IPS DF 6.9 (cell line): ENCODE results near the gene MEGF11.

Source experiments
- DNase-seq: peaks from one replicate; pipeline ENCODE4 v3.0.0-alpha.2; 2013; ENCODE audit warnings: low read depth, low spot score
- H3K27ac ChIP-seq: one replicate; pipeline ENCODE4 v1.5.1; 2013; ENCODE audit warnings: low read length, control low read depth
- H3K27me3 ChIP-seq: 2 replicates; pipeline ENCODE4 v1.6.1; 2013; ENCODE audit warnings: mild to moderate bottlenecking, low read length; ENCODE audit not compliant: control insufficient read depth, insufficient read depth
- H3K36me3 ChIP-seq: 2 replicates; pipeline ENCODE4 v1.6.1; 2013; ENCODE audit warnings: low read length; ENCODE audit not compliant: control insufficient read depth, insufficient read depth
- H3K4me1 ChIP-seq: 2 replicates; pipeline ENCODE4 v1.6.1; 2013; ENCODE audit warnings: low read length; ENCODE audit not compliant: control insufficient read depth, insufficient read depth
- H3K4me3 ChIP-seq: 2 replicates; pipeline ENCODE4 v1.5.1; 2013; ENCODE audit warnings: mild to moderate bottlenecking, low read length
- H3K9me3 ChIP-seq: 2 replicates; pipeline ENCODE4 v1.6.1; 2013; ENCODE audit warnings: low read length, inconsistent platforms; ENCODE audit not compliant: control insufficient read depth, insufficient read depth
- WGBS: extraction: QIAGEN DNeasy Blood & Tissue Kit; methylation state at CpG from one replicate; pipeline ENCODE4 v1.1.7; 2013; ENCODE audit warnings: mixed read lengths, missing lambda C conversion rate; ENCODE audit not compliant: insufficient read length, insufficient coverage; 5-methylcytosine and 5-hydroxymethylcytosine counted together

MEGF11 gene

DNA sequence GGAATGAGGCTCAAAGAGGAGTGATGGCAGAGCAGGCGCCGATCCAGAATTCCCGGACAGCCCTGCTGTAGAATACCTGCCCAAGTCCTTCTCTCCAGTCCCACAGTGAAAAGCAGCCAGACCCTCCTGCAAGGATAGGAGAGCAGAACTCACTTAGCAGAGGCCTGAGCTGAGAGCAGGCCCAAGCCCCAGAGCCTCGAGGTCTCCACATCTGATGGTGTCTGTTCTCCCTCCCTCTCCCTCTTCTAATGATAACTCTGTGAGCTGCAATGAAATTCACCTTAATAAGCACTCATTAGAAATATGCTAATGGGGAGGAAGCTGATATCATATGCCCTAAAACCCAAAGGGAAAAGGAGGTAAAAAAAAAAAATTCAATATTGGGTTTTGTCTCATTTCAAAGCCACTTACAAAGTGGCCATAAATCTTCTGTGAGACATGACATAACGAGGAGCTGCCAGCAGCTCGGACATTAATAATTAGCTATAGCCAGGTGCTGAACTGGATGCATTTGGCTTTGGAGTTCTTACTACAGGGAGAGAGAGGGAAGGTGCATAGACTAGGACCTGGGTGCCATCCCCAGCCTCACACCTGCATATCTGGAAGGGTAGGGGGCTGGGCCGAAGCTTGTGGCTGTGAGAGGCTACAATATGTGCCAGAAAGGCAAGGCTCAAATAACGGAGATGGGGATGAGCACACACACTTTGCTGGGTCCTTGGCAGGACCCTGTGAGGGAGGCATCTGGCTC, 108.4 kb downstream of the MEGF11 start:
- Histone ChIP-seq H3K27ac (no peak overlapping the region), H3K4me3 (no peak overlapping the region), H3K9me3 (no peaks in the 10 kb centered on the region), H3K4me1 (no peaks in the 10 kb centered on the region; the same call in 1 of the 2 replicates), H3K36me3 (no peaks in the 10 kb centered on the region), H3K27me3 (no peaks in the 10 kb centered on the region)
- DNase-seq: no peak
- WGBS: no CpG with 5 or more reads among the region's 8 CpGs

DNA sequence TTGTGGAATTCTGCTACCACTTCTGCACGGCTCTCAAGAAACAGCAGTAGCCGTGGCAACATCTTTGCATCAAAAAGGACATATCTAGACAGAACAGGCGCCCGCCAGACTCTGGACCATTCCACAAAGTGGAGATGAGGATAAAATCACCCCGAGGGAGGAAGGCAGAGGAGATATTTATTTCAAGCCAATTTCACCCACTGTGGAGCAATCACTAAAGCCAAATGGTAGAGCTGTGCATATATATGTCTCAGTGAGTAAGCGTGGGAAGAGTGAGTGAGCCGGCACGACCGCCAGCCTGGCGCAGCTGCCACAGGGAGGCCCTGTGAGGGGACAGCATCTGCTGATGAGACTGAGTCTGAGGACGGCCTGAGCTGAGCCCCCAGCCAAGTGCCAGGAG, 111.3 kb downstream of the MEGF11 start:
- H3K27ac ChIP-seq: no peak overlapping the region
- H3K9me3 ChIP-seq: no peaks in the 10 kb centered on the region
- H3K4me1 ChIP-seq: no peaks in the 10 kb centered on the region; the same call in 1 of the 2 replicates
- no CpG with 5 or more reads among the region's 11 CpGs for WGBS
- no peaks in the 10 kb centered on the region for H3K27me3 ChIP-seq
- no peaks in the 10 kb centered on the region for H3K36me3 ChIP-seq
- no peak overlapping the region for H3K4me3 ChIP-seq
- no peak for DNase-seq

DNA sequence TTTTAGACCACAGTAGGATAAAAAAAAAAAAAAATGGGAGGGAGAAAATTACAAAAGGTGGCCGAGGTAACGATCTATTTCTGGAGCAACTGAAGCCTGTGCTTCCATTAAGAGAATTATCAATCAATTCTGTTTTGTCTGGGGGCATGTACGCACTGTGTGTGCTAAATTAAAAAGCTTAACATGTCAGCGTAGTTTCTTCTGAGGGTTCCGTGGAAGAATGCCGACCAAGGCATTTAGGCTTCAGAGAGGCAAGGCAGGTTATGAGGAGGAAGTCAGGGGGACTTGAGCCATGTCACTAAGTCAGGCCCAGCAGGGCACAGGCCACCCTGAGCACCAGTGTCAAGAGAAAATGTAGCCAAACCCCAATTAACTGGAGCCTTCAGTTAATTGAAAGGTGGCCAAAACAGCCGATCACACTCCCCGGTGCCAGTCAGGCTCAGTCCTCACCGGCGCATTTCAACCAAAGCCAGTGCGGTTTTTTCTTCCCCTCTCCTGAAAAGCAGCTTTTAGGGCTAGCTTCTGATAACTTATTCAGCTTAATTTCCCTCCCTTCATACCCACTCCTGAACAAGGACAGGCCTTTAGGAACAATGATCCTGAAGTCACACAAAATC, 113.9 kb downstream of the MEGF11 start:
- no peaks in the 10 kb centered on the region for H3K36me3 ChIP-seq
- WGBS: no CpG with 5 or more reads among the region's 11 CpGs
- H3K27ac ChIP-seq: no peak overlapping the region
- no peaks in the 10 kb centered on the region for H3K27me3 ChIP-seq
- no peak for DNase-seq
- no peak overlapping the region for H3K4me3 ChIP-seq
- H3K9me3 ChIP-seq: no peaks in the 10 kb centered on the region
- H3K4me1 ChIP-seq: no peaks in the 10 kb centered on the region; the same call in 1 of the 2 replicates

DNA sequence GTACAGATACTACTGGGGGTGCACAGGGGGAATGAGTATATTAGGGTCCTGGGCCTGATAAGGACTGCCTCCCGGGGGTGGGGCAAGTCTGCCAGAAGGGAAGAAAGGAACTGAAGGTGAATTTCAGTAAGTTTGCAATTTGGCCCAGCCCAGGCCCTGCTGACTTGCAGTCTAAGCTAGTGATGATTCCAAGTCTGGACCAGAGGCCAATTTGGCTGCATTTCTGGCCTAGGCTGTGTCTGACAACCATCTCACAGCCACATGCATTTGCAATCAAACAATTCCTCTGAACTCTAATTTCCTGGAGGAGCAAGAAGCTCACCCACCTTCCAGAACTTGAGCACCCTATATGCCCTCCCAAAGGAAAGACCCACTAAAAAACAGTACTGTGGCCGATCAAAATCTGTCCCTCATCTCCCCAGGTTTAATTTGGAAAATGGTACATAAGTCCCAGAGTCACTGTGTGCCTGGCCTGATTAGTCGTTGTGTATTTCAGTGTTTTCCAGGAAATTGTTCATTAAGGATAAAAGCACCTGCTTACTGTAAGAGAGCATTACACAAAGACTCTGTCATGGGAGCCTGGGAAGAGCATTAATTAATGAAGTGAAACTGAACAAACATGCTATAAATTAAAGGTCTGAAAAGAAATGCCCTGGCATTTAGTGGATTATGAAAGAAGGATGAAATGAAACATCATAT, 114.5 kb downstream of the MEGF11 start:
- H3K9me3 ChIP-seq: no peaks in the 10 kb centered on the region
- no peak for DNase-seq
- no peaks in the 10 kb centered on the region for H3K36me3 ChIP-seq
- no peaks in the 10 kb centered on the region for H3K27me3 ChIP-seq
- WGBS: no CpG with 5 or more reads among the region's 3 CpGs
- H3K4me1 ChIP-seq: no peaks in the 10 kb centered on the region; the same call in 1 of the 2 replicates
- H3K4me3 ChIP-seq: no peak overlapping the region
- H3K27ac ChIP-seq: no peak overlapping the region

DNA sequence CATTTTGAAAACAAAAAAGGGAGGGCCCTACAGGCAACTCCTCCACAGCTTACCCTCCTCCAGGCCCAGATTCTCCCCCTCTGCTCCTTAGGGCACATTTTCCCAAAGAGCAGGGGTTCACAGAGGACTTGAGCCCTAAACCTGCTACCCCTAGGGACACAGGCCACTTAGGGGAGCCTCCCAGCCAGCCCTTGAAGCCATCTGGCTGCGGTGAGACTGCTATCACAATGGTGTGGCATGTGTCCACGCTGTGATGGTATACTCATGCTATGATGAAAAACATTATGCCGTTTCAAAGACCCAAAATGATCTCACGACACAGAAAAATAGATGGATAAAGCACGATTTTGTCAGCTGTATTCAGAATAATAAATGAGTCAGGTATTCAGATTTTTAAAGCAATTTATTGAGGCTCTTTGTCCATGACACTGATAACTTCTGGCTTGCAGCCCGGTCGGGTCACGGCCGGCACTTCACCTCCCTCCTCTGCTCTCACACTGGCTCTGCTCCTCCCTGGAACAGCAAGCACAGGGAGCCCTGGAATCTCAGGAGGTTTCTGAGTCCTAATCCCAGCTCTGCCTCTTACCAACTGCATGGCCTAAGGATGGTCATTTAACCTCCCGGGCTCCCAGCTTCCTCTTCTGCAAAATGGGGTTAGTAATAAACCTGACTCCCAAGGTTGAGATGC, 115.3 kb downstream of the MEGF11 start:
- DNase-seq: no peak
- Histone ChIP-seq H3K9me3 (no peaks in the 10 kb centered on the region), H3K27ac (no peak overlapping the region), H3K4me3 (no peak overlapping the region), H3K4me1 (no peaks in the 10 kb centered on the region), H3K36me3 (no peaks in the 10 kb centered on the region), H3K27me3 (no peaks in the 10 kb centered on the region)
- WGBS: no CpG with 5 or more reads among the region's 10 CpGs

DNA sequence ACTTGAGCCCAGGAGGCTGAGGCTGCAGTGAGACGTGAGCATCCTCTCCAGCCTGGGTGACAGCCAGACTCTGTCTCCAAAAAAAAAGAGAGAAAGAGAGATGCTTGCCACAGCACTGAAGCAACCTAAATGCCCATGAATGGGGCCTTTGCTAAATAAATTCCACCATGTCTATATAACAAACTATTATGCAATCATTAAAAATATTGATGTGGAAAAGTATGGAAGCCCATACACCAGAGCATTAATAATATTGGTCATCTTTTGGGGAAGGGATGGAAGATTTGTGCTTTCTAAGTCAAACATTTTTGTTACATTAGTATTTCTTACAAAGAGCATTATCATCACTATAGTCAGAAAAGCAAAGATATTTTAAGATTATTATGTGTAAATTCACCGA, 116.6 kb downstream of the MEGF11 start:
- Histone ChIP-seq H3K9me3 (no peaks in the 10 kb centered on the region), H3K27ac (no peak overlapping the region), H3K4me3 (no peak overlapping the region), H3K36me3 (no peaks in the 10 kb centered on the region), H3K4me1 (no peaks in the 10 kb centered on the region), H3K27me3 (no peaks in the 10 kb centered on the region)
- DNase-seq: no peak
- no CpG with 5 or more reads among the region's 2 CpGs for WGBS

DNA sequence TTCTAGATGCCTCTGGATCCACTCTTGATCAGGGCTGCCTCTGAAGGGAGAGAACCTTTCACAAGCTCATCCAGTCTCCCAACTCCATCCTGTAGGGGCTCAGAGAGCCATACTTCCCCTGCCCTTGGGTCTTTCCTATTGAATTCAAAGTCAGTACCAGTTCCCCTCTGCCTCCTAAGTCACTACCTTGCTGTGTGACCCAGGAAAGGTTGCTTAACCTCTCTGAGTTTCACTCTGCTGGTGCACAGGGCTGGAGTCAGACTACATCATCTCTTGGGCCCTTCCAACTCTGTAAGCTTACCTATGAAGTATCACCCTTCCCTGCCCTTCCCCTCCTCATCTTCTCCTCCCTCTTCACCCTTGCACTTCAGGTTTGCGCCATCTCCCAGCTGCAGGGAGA, 117.9 kb downstream of the MEGF11 start:
- WGBS: no CpG with 5 or more reads among the region's 1 CpG
- DNase-seq: no peak
- H3K4me3 ChIP-seq: no peak overlapping the region
- no peaks in the 10 kb centered on the region for H3K27me3 ChIP-seq
- H3K36me3 ChIP-seq: no peaks in the 10 kb centered on the region
- no peak overlapping the region for H3K27ac ChIP-seq
- H3K9me3 ChIP-seq: no peaks in the 10 kb centered on the region
- H3K4me1 ChIP-seq: no peaks in the 10 kb centered on the region

DNA sequence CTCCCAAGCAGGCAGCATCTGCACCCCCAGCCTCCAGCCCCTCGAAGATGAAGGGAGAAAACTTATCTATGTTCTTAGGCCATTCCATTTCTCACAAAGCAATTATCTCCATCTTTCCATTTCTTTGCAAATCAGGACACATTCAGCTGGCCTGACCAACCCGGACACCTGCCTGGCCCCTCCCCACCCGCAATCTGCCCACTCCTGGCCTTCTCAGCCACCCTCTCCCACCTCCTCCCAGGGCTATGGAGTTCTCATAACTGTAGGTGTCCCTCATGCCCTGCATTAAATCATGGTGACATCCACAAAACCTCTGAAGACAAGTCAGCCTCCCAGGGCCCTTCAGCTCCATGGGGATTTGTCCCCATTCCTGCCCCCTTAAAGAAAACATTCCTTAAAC, 119.3 kb downstream of the MEGF11 start:
- H3K27ac ChIP-seq: no peak overlapping the region
- H3K4me3 ChIP-seq: no peak overlapping the region
- H3K36me3 ChIP-seq: no peaks in the 10 kb centered on the region
- no peak for DNase-seq
- H3K9me3 ChIP-seq: no peaks in the 10 kb centered on the region
- no peaks in the 10 kb centered on the region for H3K4me1 ChIP-seq
- no peaks in the 10 kb centered on the region for H3K27me3 ChIP-seq
- no CpG with 5 or more reads among the region's 3 CpGs for WGBS

DNA sequence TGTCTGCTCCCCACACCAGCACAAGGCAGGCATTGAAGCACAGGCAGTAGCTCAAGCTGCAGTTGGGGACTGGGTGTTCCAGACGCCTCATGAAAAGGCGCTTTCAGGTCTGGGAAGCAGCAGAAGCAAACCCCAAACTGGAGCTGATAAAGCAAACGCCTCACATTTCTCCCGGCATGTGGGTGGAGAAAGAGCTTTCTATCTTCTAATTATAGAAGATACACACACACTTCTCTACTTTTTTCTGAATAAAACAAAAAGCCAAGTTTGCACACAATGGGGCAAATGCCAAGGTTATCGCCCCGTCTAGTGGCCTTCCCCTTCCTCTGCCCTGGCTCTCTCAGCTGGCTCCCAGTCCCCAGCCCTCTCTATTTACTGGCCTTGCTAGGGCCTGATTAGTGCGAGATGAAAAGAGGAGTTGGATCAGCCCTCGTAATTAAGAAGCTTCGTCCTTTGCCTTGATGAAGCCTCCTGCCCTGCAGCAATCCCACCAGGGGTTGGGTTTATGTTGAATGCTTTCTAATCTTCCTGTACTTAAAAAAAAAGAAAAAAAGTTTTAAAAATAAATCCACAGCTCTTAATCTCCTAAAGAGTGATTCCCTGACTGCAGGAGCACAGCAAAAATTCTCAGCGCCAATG, 120.2 kb downstream of the MEGF11 start:
- Histone ChIP-seq H3K4me3 (no peak overlapping the region), H3K36me3 (no peaks in the 10 kb centered on the region), H3K9me3 (no peaks in the 10 kb centered on the region), H3K27me3 (no peaks in the 10 kb centered on the region), H3K27ac (no peak overlapping the region), H3K4me1 (no peaks in the 10 kb centered on the region)
- no CpG with 5 or more reads among the region's 10 CpGs for WGBS
- DNase-seq: no peak

DNA sequence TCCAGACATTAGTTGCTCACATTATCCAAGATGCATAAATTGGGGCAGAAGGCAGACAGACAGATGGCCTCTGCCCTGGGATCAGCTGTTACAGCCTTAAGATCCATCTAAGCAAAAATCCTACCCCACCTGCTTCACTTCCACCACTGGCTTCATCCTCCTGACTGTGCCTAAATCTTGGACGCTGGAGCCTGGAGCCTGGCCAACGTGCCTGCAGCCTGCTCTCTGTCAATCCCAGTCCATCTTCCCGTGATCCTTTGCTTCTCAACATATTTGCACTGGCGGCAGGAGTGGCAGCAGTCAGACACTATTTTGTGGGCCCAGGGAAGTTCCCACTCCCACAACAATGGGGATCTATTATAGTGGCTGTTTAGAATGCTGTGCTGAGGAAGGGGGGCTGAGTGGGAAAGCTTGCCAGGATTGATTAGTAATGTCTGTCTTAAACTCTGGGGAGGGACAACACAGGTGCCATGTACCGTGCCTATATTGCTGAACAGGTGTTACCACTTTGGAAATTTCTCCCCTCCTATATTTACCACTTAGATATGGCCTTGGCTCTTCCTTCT, 121.2 kb downstream of the MEGF11 start:
- Histone ChIP-seq H3K9me3 (no peaks in the 10 kb centered on the region), H3K27ac (no peak overlapping the region), H3K4me3 (no peak overlapping the region), H3K27me3 (no peaks in the 10 kb centered on the region), H3K4me1 (0 out of 2 replicates have a peak, but pooled peaks cover 2% of the 10 kb centered on the region), H3K36me3 (no peaks in the 10 kb centered on the region)
- no CpG with 5 or more reads among the region's 5 CpGs for WGBS
- no peak for DNase-seq
